NCI-H226 (cell line): ENCODE results near the gene CDC123.
A peak's percentile ranks its signal among the peaks of the same experiment; 100 is the strongest.
"Not testable (repeated sequence)": the region's sequence is repeated elsewhere in the genome, so short reads cannot be mapped to it uniquely, and the experiment has no call there.

Experiments
- DNase-seq: peaks from one replicate; pipeline ENCODE4 v3.0.0-alpha.2; 2015

Gene CDC123

DNA sequence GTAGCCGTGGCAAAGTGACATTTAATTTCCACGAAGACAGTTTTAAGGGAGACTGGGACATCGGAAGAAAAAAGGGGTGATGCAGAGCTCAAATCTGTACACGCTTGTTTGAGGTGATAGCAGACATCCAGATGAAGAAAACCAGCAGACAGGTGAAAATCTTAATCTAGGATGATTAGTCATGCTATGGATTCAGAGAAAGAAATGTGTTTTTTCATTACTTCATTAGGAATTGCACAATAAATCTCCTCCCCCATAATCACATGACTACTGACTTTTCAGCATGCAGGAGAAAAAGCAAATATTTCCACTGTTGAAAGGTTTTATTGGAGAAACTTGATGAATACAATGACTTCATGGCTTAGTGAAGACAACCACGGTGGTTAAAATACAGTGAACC is 2.8 kb upstream of the CDC123 start:
- DNase-seq = peak; percentile 46

DNA sequence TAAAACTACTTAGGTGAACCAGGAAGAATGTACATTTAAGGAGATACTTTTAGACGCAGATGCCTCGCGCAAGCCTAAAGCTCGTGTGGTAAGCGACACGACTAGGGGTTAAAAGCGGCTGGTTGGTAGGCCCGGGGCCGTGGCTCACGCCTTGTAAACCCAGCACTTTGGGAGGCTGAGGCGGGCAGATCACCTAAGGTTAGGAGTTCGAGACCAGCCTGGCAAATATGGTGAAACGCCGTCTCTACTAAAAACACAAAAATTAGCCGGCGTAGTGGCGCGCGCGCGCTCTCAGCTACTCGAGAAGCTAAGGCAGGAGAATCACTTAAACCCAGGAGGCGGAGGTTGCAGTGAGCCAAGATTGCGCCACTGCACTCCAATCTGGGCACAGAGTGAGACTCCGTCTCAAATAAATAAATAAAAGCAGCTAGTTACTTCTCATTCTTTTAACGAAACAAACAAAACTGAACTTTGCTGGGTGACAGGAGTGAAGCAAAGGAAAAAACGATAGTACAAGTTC is 1.2 kb upstream of the CDC123 start:
- DNase-seq = no peak

DNA sequence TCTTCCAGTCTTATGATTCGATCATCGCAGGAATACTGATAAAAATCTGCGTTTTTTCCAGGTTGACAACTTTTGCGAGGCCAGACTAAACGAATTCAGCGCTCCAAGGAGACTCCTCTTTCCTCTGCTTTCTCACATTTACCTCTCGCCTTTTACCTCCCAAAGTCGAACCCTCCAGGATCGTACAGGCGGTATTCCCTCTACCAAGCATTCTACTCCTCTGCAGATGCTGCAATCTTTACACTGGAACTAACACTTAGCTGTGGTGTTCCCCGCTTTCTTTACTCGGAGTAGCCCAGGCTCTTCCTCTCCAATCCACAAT is 746 bp upstream of the CDC123 start:
- DNase-seq = no peak

DNA sequence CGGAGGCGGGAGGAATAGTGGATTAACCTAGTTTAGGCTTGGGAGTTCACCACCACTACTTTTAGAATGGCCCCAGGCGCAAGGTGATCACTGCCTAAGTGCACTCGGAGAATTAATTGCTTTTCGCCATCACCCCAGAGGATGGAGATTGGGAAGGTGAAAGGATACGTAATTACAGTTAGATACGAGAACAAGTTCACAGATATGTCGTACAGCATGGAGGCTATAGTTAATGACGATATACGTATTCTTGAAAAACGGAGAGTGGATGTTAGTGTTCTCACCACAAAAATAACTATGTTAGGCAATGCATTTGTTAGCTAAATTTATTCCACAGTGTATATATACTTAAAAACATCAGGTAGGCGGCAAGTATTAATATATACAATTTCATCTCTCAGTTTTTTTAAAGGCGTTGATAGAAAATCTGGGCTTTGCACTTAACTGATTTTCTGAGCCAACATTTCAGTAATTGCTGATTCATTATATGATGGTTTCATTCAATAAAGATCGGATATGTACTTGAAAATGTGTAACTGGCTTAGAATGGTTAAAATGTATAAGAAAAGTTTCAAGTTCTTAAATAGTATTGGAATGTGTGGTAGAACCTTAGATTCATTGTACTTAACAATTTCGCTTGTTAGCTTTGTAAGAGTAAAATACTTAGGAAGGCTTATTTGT is 683 bp downstream of the CDC123 start:
- DNase-seq = no peak

DNA sequence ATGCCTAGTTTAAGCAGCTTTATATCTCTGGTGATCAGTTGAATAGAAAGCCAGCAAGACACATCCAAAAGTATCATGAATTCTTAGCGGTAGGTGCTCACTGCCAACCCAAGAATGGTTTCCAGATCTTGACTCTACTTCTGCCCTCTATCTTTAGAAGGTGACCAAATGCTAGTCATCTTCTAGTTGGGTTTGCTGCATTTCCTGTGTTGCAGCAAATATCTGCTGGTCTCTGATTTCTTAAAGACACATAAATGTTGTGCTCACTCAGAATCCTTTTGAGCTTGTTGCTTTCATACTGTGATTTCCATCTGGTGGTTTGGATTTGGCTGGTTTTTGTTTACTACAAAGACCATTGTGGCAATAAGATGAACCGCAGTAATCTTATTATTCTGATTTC is 2.2 kb downstream of the CDC123 start:
- DNase-seq = no peak

DNA sequence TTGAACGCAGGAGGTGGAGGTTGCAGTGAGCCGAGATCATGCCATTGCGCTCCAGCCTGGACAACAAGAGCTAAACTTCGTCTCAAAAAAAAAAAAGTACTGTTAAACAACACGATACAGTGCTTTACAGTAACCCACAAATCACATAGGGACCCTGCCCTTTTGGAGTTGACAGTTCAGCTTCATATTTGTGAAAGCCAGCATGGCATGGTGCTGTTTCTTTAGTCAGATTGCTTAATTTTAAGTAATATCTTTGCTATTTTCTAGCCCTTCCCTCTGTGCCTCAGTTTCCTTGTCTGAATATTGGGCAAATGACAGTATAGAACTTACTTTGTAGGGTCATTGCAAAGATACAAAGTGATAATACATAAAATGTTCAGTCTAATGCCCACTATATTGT is 4.9 kb downstream of the CDC123 start:
- DNase-seq = no peak

DNA sequence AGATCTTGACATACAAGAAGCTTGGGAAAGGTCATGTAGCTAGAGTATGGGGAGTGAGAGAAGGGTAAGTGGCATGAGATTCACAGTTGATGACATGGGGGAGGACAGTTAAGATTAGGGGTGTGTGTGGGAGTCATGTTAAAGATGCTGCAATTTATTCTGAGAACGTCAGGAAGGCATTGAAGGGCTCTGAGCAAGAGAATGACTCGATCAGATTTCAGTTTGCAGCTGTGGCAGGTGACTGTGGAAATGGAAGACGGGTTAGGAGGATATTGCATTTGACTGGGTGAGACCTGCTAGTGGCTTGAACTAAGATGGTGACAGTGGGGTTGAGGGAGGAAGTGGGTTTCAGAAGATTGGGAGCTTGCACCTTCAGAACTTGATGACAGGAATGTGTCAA is 5.6 kb downstream of the CDC123 start:
- peak; percentile 7 for DNase-seq

DNA sequence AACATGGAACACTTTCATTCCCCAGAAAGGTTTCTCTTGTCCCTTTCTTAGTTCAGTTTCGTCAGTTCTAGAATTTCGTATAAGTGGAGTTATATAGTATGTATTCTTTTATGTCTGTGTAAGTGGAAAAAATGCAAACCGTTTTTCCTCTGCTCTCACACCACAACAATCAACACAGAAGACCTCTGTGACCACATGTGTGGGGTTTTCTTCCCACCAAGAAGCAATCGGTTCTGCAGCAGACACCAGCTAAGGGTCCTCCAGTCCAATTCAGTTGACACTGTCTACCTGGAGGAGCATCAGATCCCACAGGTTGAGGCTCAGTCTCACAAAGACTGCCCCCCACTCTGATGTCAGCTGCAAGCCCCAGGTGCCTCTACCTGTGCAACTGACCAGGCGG is 6.2 kb downstream of the CDC123 start:
- no peak for DNase-seq

DNA sequence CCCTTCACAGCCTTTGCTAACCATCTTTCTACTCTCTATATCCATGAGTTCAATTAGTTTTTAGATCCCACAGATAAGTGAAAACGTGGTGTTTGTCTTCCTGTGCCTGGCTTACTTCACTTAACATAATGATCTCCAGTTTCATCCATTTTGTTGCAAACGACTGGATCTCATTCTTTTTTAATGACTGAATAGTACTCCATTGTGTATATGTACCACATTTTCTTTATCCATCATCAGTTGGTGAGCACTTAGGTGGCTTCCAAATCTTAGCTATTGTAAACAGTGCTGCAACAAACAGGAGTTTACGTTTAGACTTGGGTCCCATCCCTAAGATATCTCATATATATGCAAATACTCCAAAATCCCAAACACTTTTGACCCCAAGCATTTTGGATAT is 9.1 kb downstream of the CDC123 start:
- DNase-seq = no peak

DNA sequence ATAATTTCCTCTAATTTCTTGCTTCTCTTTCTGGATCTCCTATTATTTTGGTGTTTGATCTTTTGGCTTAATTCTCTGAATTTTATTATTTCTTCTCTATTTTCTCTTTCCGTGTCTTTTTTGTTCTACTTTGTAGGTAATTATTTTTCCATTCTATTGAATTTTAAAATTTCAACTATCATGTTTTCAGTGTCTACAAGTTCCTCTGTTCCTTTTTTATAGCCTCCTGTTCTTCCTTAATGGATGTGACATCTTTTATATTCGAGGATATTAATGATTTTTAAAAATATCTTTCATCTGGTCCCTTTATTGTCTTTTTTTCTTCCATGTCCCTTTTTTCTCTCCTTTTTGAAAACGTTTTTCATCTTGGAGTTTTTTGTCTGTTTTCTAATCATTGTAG is 11.1 kb downstream of the CDC123 start:
- DNase-seq = no peak

DNA sequence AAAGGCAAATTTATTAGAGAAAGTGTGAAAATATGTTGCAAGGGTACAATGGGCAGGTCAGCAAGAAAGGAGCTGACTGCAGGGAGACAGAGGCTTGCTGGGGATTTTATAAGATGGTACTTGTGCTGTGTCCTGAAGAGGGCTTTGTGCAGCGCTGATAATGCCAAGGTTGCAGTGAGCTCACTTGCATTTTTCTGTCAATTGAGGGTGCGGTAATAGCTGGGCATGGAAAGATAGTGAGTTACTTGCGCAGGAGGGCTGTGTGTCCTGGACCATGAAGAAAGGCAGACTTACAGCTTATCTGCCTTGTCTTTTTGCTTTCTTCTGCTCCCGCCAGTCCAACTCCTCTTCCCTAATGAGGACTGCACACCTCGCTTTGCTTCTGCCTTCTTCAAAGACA is 12.5 kb downstream of the CDC123 start:
- no peak for DNase-seq

DNA sequence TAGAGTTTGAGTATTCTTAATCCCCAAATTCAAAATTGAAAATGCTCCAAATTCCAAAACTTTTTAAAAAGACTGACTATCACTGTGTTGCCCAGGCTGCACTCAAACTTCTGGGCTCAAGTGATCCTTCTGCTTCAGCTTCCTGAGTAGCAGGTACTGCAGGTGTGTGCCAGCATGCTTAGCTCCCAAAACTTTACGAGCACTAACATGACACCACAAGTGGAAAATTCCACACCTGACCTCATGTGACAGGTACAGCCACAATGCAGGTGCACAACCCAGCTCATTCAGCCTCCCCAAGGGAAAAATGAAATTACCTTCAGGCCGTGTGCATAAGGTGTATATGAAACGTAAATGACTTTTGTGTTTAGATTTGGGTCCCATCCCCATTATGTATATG is 16.5 kb downstream of the CDC123 start:
- no peak for DNase-seq

DNA sequence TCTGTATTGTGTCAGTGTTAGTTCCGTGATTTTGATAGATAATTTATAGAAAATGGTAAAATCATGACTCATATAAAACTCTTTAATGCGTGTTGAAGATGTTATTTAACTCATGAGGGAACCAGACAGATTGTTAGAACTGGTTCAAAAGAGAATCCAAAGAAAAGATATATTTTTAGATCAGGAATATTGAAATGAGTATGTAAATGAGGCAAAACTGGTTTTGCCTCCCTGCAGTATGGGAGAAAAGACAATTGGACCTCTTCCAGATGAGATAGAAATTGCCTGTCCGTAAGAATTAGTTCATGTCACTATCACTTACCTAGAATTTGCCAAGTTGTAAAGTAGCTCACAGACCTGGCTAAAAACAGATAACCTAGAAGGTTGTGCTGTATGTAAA is 17.6 kb downstream of the CDC123 start:
- DNase-seq = no peak

DNA sequence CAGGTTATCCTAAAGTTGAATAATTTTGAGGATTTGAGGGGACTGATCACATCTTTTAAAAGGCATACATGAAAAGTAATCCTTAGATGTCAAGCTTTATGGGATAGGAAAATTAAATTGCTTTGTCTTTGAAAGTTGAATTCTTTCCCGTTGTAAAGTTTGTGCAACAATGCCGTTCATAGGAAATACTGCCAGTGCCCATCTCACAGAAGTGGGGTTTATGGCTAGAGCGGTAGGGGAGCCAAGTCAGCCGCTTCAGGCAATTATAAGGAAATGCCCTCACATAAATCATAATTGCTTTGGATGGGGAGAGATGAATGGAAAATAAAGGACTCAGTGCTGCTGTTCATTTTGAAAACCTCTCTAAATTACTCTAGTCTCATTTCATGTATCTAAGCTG is 18.1 kb downstream of the CDC123 start:
- no peak for DNase-seq

DNA sequence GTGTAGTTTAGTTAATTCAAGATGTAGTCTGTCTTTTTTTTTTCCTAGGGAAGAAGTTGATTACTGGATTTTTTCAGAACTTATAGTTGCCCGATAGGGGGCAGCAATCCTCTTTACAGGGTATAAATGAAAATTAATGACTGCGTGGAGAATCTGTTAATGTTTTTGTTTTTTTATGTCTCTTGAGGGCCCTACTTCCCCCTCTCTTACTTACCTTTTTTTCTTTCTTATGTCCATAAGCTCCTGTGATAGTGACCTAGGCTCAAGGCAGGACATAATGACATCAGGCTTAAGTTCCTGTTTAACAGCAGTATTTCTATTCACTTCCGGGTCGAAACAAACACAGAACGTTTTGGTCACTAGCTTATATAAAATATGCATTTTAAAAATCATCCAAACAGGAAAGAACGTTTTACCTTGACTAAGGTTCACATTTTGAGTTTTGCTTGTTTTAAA is 18.8 kb downstream of the CDC123 start:
- DNase-seq = no peak

DNA sequence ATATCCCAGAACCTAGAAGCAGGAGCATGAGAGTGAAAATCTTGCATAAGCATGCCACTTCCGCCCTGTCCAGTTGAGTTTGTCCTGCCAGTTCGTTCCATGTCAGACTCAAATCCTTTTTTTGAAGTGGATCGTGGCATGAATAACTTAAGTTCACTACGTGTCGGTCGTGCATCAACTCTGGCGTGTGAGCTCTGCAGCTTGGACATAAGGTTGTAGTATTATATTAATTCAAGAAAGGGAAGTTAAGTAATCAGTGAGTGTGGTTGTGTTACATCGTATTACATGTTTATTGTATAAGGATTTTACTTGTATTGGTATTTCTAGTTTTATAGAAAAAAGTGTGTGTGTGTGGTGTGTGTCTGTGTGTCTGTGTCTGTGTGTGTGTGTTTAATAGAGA is 23.0 kb downstream of the CDC123 start:
- no peak for DNase-seq

DNA sequence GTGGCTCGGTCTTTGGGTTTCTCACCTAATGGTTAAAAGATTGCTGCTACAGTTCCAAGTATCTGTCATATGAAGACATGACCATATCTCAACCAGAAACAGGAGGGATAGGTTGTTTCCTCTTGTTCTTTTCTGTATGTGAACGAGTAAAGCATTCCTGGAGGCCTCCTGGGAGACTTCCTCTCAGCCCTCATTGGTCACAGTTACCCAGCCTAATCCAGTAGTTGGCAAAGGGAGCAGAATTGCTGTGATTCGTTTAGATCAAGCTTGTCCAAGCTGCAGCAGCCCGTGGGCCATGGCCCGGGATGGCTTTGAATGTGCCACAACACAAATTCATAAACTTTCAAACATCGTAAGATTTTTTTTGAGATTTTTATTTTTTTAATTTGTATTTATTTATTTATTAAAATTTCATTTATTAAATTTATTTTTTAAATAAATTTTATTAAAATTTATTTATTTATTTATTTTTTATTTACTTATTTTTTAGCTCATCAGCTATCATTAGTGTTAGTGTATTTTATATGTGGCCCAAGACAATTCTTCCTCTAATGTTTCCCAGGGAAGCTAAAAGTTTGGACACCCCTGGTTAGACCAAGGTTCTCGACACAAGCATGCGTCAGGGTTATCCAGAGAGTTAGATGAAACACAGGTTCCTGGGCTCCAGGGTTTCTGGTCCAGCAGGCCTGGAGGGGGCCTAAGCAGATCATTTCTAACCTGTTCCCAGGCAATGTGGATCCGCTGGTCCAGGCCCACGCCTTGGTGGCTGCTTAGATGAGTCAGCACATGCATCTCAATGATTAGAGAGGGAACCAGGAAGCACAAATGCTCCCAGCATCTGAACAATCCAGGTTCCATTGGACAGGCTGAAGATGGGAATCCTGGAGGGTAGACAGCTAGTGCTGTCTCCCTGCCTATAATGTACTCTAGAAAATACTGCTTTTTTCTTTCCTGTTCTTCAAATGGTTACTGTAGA is 25.6 kb downstream of the CDC123 start:
- DNase-seq = no peak

DNA sequence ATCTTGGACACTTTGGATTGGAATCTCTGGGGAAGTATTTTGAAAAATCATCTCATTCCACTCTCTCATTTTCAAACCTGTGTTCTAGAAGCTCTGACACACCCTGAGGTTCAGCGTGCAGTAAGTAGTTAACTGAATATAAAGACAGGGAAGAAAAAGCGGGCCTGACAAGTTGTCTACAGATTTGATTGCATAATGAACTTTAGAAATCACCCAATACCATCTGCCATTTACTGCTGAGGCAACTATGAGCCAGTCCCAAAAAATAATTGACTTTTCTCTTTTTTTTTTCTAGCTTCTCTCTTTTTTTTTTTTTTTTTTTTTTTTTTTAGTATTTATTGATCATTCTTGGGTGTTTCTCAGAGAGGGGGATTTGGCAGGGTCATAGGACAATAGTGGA is 29.5 kb downstream of the CDC123 start:
- DNase-seq = no peak

DNA sequence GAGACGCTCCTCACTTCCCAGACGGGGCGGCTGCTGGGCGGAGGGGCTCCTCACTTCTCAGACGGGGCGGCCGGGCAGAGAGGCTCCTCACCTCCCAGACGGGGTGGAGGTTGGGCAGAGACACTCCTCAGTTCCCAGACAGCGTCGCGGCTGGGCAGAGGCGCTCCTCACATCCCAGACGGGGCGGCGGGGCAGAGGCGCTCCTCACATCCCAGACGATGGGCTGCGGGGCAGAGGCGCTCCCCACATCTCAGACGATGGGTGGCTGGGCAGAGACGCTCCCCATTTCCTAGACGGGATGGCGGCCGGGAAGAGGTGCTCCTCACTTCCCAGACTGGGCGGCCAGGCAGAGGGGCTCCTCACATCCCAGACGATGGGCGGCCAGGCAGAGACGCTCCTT is 30.4 kb downstream of the CDC123 start:
- not testable (repeated sequence) for DNase-seq

DNA sequence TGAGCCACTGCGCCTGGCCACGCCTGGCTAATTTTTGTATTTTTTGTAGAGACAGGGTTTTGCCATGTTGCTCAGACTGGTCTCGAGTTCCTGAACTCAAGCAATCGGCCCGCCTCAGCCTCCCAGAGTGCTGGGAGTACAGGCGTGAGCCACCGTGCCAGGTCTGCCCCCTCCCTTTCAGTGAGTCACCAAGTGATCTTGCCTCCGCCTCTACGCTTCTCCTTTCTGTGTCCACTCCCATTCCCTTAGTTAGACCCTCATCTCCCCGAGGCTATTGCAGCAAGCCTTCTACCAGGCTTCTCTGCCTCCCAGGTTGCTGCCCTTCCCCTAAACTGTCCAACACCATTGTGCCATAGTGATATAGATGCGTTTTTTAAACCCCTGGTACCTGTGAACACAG is 32.9 kb downstream of the CDC123 start:
- no peak for DNase-seq

DNA sequence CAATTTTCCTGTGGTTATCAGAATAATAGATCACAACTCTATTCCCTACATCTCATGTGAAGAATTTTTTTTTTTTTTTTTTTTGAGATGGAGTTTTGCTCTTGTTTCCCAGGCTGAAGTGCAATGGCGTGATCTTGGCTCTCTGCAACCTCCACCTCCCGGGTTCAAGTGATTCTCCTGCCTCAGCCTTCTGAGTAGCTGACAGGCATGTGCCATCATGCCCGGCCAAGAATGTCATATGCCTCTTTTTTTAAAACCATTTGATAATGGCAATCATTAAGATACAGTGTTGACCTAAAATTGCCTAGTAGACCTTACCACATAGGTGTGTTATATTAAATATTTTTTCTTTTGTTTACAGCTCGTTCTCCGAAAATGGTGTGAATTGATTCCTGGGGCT is 38.7 kb downstream of the CDC123 start:
- DNase-seq = not testable (repeated sequence)

DNA sequence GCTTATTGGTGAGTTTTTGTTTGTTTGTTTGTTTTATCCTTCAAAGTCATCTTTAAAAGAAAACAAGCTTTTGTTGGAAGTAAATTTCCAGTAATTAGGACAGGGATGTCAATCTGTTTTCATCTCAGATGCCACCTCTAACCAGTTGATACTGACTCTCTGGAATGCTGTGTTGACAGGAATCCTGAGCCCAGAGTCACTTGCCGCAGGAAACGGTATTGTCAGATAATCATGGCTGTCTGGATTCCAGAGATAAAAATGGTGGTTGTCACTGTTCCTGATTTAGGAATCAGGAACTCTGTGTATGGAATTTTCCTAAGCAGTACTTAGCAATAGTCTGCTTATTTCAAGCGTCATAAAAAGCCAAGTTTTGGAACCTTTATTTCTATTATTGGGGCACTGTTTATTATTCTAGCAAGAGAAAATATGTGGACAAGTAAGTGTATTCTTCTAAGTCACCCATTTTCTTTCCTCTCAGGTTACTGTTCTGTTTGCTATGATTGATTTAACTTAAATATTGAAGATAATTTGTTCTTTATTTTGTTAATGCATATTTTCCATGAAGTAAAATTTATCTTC is 39.2 kb downstream of the CDC123 start:
- no peak for DNase-seq

DNA sequence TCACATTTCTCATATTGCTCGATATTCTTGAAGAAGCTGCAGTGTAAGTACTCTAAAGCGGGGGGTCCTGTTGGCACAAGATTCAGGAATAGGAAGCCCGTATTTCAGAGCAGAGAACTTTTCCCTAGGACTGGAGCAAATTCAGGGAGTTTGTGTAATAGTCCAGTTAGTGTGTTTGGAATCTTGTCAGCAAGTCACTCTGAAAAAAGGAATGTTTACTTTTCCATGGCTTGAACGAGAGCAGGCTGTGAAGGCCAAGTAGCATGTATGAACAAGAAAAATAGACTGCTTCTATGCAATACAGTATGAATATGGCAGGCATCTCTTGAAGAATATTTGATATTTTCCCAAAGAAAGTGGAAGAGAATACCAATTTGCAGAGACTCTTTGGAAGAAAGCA is 39.8 kb downstream of the CDC123 start:
- DNase-seq = no peak
